GM10847 (cell line): ENCODE measurements around the gene HOMER2.

Experiments
- POLR2A ChIP-seq: IDR thresholded peaks from 2 replicates; pipeline ENCODE4 v1.6.1; 2011; ENCODE audit not compliant: insufficient read length; ENCODE audit errors: extremely low read depth

HOMER2 gene

DNA sequence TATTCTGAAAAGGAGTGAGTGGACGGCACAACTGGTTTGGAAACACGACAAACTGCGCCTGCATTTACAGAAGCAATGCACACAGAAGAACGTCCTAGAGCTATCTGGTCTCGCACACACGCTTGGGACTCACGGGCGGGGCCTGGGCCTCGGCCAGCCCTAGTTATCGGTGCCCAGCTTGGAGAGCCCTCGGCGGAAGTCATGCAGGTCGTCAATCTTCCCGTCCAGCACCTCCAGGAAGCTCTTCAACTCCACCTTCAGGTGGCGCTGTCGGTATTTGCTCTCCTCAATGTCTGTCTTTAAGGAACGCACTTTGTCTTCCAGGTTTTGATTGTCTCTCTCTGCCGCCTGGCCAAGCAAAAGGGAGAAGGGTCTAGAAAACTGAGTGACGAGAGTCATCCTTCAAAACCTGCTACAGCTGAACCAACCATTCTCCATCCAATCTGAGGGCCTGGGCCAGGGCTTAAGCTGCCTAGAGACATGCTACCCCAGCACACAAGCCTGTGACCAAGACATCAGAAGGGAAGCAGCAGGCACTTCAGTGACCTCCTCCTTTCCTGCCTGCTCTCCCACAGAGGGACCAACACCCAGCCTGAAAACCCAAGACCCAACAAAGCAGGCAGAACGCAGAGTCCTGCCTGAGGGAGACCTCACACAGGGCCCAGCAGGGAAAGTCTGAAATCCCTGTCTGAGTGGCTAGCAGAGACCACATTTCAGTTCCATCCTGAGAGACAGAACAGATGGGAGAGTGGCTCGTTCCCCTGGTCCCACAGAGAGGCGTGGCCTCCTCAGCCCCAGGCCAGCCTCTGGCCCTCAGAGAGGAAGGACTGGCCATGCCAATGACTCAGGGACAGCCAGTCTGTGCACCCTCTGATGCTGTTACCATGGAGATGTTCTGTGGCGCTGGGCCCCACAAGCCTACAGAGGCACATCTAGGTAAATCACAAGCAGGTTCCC lies 102.7 kb downstream of the HOMER2 start:
- TF ChIP-seq POLR2A = no peak

DNA sequence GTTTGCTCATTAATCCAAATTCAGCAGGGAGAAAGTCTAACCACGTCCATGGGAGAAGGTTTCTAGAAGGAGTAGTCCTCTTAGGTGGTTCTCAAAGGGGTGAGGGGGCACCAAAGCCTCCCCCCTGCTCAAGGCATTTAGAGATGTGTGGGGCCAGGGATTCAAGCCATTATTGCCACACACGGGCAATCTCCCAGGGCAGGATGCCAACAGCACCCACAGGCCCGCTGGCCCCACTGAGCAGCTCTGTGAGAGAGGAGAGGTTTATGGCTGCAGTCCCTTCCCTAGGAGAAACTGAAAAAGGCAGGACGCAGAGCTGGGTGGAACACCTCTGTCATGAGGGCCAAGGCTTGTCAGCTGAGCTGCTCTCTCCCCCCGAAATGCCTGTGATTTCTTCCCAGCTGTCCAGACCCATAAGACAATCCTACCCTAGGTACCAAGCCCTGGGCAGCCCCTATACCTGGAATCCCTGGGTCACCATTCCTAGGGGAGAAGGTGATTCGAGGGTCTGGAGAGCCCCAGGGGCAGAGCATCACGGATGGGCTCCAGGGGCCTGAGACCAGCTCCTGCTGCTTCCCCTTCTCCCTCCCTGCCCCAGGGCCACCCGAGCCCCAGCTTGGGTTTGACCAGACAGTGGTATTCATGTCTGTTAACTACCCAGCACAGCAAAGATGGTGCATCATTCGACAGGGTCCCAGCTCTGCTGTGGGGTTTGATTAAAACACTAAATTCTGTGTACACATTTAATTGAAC lies 104.1 kb downstream of the HOMER2 start:
- no peak for TF ChIP-seq POLR2A

DNA sequence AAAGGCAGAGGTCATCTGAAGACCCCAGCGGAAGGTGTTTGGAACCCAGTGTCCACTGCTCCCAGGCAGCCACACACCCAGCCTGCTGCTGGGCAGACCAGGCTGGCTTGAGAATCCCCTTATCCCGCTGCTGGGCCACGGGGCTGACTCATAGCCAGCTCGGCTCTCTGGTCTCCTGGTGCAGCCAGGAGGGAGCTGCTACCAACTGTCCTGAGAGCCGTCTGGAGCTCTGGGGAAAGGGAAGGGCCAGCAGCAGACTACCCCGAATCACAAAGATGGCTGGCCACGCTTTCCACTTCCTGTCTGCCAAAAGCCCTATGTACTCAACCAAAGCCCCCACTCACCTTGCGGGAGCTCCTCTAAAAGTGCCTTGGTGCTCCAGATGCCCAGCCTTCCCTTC lies 104.8 kb downstream of the HOMER2 start:
- TF ChIP-seq POLR2A = no peak

DNA sequence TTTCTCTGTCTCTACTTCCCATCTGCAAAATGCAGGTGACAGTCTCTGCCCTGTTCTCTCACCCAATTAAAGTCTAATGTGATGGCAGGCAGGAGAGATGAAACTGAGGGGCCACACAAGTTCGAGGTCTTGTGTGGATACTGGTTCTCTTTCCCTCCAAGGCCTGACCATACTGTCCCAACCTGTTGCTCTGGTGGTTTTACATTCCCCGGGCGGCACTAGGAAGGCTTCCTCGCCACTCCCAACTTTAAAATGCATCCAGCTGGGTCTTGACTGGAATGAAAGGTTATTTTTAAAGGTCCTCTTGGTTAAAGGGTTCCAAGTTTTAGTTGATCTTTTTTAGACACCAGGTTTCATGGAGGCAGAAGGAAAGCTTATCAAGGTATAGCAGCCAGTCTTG lies 105.9 kb downstream of the HOMER2 start:
- TF ChIP-seq POLR2A = no peak

DNA sequence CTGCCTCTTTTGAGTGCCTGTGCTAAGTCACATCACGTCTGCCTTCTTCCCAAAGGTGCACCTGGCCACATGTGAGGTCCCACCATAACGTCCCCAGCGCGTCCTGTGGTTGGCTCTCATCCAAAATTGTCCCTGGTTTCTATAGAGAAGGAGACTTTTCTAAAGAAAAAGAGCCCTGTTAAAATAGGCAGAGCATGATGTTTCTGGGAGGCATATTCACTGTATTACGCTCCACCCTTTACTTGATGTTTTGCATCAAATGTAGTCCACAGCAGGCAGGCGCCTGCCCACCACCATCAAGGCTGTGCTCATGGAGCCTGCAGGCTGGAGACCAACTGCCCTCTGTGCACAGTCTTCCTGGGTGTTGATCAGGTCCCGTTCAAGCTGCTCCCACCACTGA lies 106.8 kb downstream of the HOMER2 start:
- TF ChIP-seq POLR2A = no peak

DNA sequence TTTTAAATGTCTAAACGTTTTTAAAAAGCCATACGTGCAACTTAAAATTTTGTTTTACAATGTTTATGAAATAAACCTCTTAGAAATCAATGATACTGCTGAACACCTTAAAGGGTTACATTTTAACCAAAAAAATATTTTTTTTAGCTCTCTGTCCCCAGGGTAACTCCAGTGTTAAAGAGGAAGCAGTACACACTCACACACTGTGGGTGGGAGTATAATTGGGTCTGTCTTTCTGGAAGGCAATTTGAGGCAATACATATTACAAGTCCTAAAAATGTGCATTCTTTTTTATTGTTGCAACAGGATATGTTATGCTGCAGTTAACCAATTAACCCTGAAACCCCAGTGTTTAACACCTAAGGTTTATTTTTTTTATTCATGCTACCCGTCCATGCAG lies 109.0 kb downstream of the HOMER2 start:
- no peak for TF ChIP-seq POLR2A

DNA sequence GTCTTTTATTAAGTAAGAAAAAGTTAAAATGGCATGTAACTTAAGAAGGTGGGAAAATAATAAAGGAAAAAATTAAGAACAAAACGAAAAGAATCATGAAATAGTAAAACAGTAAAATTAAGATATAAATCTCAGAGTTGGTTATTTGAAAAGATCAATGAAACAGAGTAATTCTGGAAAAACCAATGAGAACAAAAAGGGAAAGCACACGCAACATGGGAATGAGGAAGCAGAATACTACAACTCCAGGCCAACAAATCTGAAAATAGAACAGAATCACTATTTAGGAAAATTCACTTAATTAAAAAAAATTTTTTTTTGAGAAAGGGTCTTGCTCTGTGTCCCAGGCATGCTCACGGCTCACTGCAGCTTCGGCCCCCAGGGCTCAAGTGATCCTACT lies 112.4 kb downstream of the HOMER2 start:
- TF ChIP-seq POLR2A = no peak

DNA sequence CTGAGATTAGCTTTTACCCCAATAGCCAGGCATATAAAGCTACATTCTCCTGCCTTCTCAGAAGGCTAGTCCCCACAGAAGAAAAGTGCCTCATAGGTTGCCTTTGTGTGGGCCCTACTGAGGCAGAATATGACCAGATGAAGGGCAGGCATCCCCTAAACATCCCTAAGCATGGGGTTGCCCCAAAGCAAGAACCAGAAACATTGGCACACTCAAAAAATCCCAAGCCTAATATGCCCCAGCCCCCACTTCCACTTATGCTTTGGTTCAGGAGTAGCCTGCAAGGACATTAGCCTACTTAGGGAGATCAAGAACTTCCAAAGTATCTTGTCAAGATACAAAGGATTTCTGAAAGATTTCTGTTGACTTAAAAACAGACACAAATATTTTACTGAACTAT lies 113.4 kb downstream of the HOMER2 start:
- TF ChIP-seq POLR2A = no peak

DNA sequence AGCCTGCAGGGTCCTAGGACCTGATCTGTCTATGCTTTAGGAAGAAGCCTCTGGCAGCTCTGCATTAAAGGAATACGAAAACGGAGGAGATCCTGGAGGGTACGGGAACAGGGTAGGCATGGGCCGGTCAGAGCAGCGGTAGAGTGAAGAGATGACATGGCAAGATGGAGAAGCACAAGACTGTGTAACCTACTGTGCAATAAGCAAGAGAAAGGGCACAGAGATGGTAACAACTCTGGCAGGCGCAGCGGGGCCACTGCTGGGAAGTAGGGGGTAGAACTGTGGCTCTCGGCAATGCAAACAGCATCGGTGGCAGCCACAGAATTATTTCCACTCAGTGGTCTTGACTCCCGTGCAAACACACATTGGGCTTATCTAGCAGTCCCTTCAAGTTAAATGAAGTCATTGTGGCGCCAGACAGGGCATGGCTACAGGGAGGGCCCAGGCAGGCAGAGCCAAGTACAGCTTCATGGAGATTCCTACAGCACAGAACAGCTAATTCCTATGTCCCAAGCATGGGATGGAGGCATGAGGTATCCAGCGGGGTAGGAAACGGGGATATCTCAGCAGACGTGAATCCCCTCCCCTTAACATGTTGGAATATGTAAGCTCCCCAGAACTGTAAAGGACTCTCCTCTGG lies 114.3 kb downstream of the HOMER2 start:
- TF ChIP-seq POLR2A = no peak

DNA sequence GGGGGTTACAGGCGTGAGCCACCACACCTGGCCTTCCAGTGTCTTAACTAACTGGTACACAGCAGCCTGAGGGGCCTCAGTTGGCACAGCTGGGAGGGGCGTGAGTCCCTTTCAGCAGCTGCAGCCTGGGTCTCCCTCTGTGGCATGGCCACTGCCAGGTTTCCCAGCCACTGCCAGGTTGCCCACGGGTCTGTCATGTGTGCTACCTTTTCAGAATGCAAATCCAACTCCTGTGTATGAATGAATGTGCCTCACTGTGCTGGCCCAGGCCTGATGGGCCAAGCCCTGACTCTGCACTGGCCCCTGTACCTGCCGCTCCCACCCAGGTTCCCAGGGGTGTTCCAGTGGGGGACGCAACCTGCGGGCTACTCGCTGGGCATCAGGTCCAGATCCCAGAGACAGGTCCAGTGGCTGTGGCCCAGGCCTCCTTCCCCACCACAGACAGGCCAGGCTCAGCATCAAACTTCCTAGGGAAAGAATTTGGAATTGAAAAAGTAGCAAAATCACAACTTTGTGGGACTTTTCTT lies 117.1 kb downstream of the HOMER2 start:
- no peak for TF ChIP-seq POLR2A

DNA sequence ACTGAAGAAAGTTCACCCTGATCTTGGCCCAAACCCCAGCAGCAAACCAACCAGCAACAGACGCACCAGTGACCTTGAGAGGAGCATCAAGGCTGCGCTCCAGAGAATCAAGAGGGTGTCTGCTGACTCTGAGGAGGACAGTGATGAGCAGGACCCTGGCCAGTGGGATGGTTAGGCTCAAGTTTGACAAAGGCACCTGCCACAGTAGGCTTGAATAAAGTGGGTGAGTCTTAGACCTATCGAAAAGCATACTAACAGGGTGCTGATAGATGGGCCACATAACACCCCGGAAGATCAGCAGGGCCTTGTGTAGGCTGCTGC lies 119.2 kb downstream of the HOMER2 start:
- TF ChIP-seq POLR2A = no peak

DNA sequence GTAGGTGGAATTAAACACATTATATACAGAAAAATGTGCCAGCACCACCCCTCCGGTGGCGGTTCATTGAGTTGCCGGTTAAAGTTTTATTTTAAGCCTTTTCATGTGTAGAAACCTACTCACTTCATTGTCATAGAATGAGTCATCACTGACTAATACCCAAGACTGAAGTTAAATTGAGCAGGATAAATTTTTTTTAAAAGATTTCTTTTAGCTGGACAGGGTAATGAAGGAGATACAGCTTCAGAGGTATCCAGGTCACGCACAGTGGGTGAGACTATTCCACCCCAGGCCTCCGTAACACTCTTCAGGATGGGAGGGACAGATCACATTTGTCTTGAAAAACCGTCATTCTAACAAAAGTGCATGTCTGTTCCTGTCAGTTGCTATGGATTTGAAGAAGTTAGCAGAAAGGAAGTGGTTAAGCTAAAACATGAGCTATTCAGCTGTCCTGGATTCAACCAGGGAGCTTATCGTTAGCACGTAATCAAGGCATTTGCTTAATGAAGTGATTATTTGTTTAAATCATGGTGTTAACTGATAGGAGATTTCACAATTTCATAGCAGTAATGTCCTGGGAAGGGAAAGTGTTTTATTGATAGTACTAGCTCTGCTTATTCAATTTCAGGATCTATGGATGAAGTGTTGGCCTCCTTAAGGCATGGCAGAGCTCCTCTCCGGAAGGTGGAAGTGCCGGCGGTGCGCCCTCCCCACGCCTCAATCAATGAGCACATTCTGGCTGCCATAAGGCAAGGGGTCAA lies 119.7 kb downstream of the HOMER2 start:
- TF ChIP-seq POLR2A = no peak

DNA sequence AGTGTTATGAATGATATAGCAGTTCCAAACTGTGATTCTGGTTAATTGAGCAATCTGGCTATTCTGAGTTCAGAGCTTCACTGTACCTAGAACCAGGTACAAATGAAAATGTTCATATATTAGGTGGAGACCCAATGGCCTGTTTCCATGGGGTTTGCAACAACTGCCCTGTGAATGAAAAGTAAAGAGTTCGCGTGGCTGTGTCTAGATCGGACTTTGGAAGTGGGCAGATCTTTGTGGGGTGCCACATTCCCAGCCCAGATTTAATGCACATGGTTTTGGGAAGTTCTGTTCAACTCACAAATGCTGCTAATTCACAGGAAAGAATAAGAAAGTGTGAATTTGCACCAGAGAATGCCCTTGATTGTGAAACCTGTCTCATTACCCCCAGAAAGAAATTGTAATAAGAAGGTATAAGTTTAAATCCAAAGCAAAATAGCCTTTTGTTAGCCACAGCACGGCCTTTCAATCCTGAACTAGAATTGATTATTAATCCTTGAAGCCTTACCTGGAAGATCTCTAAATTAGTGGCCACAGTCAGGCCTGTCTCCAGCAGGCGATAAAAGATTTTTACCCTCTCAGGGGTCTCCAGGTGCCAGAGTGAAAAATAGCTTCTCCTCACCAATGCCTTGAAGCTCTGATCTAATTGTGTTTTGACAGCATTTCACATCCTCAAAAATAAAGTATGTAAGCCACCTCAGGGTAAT lies 120.5 kb downstream of the HOMER2 start:
- no peak for TF ChIP-seq POLR2A

DNA sequence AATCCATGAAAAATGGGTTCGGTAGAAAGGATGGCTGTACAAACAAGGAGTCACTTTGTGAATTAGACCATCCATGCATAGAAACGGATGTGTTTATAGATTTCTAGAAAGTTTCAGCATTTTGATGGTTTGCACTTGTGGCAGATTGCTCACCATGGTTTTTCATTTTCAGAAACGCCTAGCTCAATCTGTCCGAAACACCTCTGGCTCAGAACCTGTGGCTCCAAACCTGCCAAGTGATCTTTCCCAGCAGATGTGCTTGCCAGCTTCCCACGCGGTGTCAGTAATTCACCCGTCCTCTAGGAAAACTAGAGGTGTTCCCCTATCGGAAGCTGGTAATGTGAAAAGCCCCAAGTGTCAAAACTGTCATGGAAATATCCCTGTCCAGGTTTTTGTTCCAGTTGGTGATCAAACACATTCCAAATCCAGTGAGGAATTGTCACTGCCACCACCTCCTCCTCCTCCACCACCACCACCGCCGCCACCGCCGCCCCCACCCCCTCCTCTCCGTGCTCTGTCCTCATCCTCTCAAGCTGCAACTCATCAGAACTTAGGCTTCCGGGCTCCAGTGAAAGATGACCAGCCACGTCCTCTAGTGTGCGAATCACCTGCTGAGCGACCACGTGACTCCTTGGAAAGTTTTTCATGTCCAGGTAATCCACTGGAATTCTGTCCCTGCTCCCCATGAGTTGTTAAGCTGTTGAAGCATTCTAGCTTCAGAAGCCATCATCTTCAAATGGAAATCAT lies 121.9 kb downstream of the HOMER2 start:
- TF ChIP-seq POLR2A = no peak
